GM12873 (cell line): ENCODE data around the gene MAMDC2.

Experiments
- TF ChIP-seq, protein P1 (sequence below): IDR thresholded peaks from 2 replicates; pipeline ENCODE4 v1.5.1; 2012; ENCODE audit warnings: low read depth, mild to moderate bottlenecking, moderate library complexity, low read length, control low read depth; ENCODE audit not compliant: insufficient read depth; ENCODE audit errors: missing control alignments

The MAMDC2 gene

DNA sequence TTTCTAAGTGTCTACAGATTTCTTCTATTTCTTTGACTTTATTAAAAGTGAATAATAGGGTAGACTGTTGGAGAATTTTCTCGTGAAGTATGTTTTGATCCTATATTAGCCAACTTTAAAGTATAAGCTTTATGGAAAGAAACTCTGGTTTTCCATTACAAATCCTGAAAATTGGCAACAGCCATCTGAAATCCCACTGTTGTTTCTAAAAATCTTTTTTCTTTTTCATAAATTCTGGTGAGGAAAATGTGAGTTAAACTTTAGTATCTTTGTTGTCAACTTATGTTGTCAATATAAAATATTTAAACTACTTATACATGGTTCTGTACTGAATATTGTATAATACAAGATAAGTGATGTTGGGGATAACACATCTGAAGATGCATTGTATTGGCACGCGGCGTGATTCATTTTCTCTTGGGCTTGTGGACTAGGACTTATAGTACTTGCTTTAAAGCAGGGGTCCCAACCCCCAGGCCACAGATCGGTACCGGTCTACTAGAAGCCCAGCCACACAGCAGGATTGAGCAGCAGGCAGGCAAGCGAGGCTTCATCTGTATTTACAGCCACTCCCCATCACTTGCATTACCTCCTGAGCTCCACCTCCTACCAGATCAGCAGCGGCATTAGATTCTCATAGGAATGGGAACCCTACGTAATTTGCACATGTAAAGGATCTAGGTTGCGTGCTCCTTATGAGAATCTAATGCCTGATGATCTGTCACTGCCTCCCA lies 12.7 kb downstream of the MAMDC2 start:
- TF ChIP-seq, protein P1, sequence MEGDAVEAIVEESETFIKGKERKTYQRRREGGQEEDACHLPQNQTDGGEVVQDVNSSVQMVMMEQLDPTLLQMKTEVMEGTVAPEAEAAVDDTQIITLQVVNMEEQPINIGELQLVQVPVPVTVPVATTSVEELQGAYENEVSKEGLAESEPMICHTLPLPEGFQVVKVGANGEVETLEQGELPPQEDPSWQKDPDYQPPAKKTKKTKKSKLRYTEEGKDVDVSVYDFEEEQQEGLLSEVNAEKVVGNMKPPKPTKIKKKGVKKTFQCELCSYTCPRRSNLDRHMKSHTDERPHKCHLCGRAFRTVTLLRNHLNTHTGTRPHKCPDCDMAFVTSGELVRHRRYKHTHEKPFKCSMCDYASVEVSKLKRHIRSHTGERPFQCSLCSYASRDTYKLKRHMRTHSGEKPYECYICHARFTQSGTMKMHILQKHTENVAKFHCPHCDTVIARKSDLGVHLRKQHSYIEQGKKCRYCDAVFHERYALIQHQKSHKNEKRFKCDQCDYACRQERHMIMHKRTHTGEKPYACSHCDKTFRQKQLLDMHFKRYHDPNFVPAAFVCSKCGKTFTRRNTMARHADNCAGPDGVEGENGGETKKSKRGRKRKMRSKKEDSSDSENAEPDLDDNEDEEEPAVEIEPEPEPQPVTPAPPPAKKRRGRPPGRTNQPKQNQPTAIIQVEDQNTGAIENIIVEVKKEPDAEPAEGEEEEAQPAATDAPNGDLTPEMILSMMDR: no peak

DNA sequence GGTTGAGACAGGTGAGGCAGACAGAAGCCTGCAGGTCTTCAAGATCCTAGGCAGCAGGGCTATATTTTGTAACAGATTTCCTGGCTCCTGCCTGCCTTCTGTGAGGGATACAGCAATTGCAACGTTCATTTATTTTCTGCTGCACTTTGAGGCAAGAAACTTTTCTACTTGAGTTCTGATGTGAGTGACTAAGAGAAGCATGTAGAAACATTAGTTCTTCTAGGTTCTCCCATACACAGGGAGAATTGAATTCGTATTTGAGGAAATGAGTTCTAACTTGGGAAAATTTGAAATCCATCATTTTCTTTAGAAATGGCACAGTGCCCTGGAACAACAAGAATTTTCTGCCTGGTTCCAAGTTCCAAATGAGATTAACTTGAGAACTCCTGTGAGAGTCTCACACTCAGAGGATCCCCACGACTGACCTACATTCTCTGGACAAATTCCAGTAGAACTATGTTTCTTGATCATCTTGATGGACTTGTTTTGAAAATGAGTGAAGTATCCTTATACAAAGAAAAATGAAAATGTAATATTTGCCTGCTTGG lies 15.0 kb downstream of the MAMDC2 start:
- TF ChIP-seq, protein P1: no peak

DNA sequence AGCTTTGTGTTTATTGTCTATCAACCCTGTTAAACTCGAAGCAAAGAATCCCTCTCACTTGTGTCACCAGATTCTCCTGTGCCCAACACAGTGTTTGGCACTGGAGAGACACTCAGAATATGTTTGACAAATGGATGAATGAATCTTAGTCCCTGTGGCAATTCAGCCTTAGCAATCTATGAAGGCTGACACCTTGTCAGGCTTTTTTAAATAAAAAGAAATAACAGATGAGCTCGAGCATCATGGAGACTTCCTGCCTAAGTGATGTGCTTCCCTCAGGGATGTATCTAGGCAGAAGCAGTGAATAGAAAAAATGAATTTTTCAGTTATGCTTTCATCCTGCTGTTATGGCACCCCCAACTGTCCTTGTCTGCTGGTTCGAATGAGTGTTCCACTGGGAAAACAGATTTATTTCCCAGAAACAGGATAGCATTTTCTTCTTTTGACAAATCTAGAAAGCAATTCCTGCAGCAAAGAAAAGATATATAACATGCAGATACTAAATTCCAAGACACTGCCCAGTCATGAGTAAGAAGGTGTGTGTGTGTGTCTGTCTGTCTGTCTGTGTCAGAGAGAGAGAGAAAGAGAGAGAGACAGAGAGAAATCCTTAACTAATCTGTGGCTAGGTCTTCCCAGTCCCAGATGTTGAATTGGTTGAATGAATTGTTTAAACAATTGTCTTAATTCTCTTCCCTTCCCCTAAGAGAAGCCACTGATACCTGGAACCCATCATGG lies 16.7 kb downstream of the MAMDC2 start:
- TF ChIP-seq, protein P1: no peak

DNA sequence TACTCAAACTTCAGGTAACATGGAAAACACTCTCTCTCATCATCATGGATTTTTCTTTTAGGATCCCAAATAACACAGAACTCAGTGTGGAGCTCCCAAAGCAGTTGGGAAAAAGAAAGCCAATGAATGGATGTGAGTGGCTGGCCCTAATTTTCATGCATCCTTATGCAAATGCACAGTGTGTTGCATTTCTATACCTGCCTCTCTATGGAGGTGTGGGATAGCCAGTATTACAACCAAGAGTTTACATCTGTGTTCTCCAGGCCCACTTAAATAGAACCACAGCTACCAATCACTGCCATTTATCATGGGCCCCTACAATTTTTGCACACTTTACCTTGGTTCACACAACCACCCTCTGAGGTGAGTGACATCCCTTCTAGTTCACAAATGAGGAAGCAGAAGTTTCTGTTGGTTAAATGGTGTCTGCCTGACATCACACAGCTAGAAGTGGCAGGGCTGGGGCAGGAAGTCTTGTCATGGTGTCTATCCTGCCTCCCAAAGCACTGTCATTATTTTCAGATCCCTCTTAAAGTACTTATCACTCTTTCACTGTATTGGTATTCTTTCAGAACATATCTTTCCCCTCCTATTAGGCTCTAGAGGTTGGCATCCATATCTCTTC lies 17.3 kb downstream of the MAMDC2 start:
- TF ChIP-seq, protein P1: no peak

DNA sequence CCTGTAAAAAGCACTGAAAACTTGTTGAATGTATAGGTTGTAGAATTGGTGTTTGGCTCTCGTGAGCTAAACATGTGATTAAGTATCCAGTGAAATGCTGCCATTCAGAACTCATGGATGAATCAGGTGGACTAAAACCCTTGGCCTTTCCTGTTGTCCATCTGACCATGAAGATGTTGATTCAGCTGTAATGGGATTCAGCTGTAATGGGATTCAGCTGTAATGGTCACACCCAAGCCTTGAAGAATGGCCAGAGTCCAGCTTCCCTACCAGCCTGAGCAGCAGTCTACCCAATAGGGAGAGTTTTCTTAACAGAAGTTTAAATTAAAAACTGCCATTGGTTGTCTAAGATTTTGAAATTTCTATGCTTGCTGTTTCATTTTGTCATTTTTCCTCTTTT lies 18.1 kb downstream of the MAMDC2 start:
- TF ChIP-seq, protein P1: no peak

DNA sequence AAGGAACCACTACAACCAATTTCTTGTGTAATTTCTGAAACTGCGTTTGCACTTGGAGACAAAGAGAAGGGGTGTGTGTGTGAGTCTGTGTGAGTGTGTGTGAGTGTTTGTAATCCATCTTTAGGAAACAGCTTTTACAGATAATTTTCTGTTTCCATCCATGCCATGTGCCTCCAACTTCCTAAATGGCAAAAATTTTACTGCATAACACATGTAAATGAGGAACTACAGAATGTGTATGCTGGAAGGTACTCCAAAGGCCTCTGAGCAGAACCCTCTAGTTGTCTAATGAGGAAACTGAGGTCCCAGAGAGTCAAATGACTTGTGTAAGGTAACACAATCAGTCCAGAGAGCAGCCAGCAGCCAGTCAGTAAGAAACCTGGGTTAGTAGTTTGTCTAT lies 20.8 kb downstream of the MAMDC2 start:
- TF ChIP-seq, protein P1: no peak

DNA sequence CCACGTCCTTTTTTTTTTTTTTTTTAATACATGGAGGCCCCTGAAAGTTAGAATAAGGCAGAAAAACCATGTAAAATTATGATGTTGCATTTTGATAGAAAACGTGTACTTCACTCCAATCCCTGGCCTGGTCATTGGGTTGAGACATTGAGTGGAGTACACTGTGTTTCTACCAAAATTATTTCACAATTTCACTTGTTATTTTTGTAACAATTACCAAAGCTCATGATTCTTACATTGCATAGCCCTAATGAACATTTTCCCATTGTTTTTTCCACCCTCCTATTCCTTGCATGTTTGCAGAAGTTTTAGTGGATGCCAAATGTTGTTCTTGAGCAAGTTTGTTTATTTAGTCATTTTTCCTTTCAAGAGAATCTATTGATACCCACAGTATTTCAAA lies 21.9 kb downstream of the MAMDC2 start:
- TF ChIP-seq, protein P1: no peak
